ENCODE measurements around the gene KITLG. TPM values are rescaled to one million over a fixed set of nuclear protein-coding genes. Genes with fewer than 3 reads are reported as not detected.

Gene KITLG
- total and polyA plus RNA-seq, 4 donors: 0.39 to 3.0 (median 0.86) TPM

- DNase-seq (ENCODE audit: low spot score): no peak
- Histone ChIP-seq H3K9me3 (ENCODE audit: control insufficient read depth in 4 of 4, low read length in 3 of 4) (no peaks in the 10 kb centered on the region), H3K4me1 (ENCODE audit: control insufficient read depth in 4 of 4, insufficient read depth in 4 of 4, low read length in 3 of 4) (no peaks in the 10 kb centered on the region), H3K27me3 (ENCODE audit: control insufficient read depth in 4 of 4, insufficient read depth in 4 of 4, low read length in 3 of 4) (no peaks in the 10 kb centered on the region), H3K4me3 (ENCODE audit: low read depth in 1 of 3, low read length in 3 of 3) (no peak overlapping the region), H3K9ac (ENCODE audit: low read depth in 1 of 2, low read length in 2 of 2) (no peak overlapping the region), H3K27ac (ENCODE audit: low read depth in 1 of 2, low read length in 2 of 2) (no peak overlapping the region), H3K36me3 (ENCODE audit: control insufficient read depth in 4 of 4, insufficient read depth in 3 of 4, low read depth in 1 of 4, low read length in 3 of 4) (no peaks in the 10 kb centered on the region)
- TF ChIP-seq RAD21 (IDR thresholded peaks at IDR 0.05): no peak
- no peak for TF ChIP-seq TAF1 (conservative IDR thresholded peaks at IDR 0.05)
- no peak for TF ChIP-seq REST (IDR thresholded peaks at IDR 0.05)
- TF ChIP-seq HNF4A (conservative IDR thresholded peaks at IDR 0.05): no peak
- TF ChIP-seq SP1 (IDR thresholded peaks at IDR 0.05): no peak
- TF ChIP-seq NR2F2 (IDR thresholded peaks at IDR 0.05): no peak
- TF ChIP-seq ATF3 (IDR thresholded peaks at IDR 0.05): no peak
- no peak for TF ChIP-seq FOXA2 (IDR thresholded peaks at IDR 0.05)
- no peak for TF ChIP-seq EGR1 (IDR thresholded peaks at IDR 0.05; ENCODE audit: low read depth in 2 of 2)
- 63% methylated on average over 1 of the region's 1 CpG for WGBS
These were observed 135.8 kb downstream of the KITLG start for GRCh38 chr12:88444481-88444880.

Small RNAs within 50 kb of the gene (small RNA-seq; reads per million reads assigned to genes)
- gene RNU1-117P: not detected
